ENCODE data around the gene SPOCK2. TPM values are rescaled to one million over a fixed set of nuclear protein-coding genes. Genes with fewer than 3 reads are reported as not detected.

SPOCK2 gene
- polyA plus RNA-seq, 1 of the 3 experiments (the other 2 are of a cell fraction): 0.18 TPM

DNA sequence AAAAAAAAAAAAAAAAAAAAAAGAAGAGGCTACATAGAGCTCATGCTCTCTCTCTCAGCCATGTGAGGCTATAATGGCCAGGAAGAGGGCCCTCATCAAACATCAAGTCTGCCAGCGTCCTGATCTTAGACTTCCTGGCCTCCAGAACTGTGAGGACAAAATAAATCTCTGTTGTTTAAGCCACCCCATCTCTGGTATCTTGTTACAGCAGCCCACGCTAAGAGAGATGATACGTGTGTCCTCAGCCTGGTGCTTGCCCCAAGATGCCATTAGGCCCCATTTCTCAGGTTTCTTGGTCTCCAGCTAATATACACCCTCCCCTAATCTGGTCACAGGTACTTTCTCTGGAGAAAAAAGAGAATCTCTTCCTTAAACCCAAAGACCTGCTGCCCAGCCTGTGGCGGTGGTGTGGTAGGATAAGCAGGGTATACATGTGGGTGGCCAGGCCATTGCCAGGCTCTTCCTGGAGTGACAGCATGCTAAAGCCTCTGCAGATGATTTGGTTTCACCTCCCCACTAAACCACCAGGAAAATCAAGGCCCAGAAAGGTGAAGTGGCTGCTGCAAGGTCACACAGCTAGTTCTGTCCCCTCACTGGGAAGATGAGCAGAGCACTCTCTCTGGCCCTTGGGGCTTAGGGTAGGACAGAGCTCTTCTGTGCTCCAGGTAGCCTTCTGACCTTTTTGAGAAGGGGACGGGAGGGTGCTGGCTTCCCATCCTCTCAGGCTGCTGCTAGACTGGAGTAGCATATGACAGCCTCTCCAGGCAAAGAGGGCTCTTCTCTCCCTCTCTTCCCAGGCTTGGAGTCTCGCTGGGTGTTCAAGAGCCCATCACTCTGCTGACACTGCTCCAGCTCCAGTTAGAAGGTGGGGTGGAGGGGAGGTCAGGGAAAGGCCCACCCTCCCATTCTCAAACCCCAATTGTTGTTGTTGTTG lies 5.2 kb downstream of the SPOCK2 start:
- H2AFZ ChIP-seq (ENCODE audit: low read depth): no peak overlapping the region
- H3K4me1 ChIP-seq (ENCODE audit: control insufficient read depth in 1 of 2, insufficient read depth in 2 of 2, low read depth in 1 of 2, low read length in 1 of 2): peaks cover 0 to 11% of the 10 kb centered on the region in 2 experiments; a peak in 1 of 4 replicates
- H3K27ac ChIP-seq (ENCODE audit: low read depth in 2 of 2, low read length in 1 of 2): no peak overlapping the region
- no peaks in the 10 kb centered on the region for H3F3A ChIP-seq (replicated peaks; ENCODE audit: insufficient read depth)
- TF ChIP-seq GABPA (IDR thresholded peaks at IDR 0.05; ENCODE audit: low read depth) (no peak), RCOR1 (IDR thresholded peaks at IDR 0.05; ENCODE audit: low read length) (no peak)
- CTCF ChIA-PET: interaction anchor here (0.7 kb wide), 1 partner anchor 10 kb away, joined by 4 read pairs; no protein-coding TSS in a partner anchor
- H3K79me2 ChIP-seq (ENCODE audit: insufficient read depth): no peaks in the 10 kb centered on the region
- WGBS (ENCODE audit: low lambda C conversion rate): 85% methylated on average over 6 of the region's 6 CpGs
- H3K4me3 ChIP-seq (ENCODE audit: low read depth in 2 of 2, low read length in 1 of 2): no peak overlapping the region
- DNase-seq: no peak
- POLR2A ChIA-PET: interaction anchor here (0.6 kb wide), 1 partner anchor 136 kb away, joined by 4 read pairs; no protein-coding TSS in a partner anchor
- no peaks in the 10 kb centered on the region for H3K9me2 ChIP-seq
- H4K20me1 ChIP-seq (ENCODE audit: insufficient read depth): no peaks in the 10 kb centered on the region
- no peak overlapping the region for H3K4me2 ChIP-seq
- no peak overlapping the region for H3K9ac ChIP-seq
- H3K27me3 ChIP-seq (ENCODE audit: insufficient read depth): peaks cover 2% of the 10 kb centered on the region; the same call in 1 of the 2 replicates
- H3K9me3 ChIP-seq: no peaks in the 10 kb centered on the region
- no peaks in the 10 kb centered on the region for H3K36me3 ChIP-seq (replicated peaks in 1 of 2; ENCODE audit: control insufficient read depth in 1 of 2, insufficient read depth in 2 of 2, low read length in 1 of 2)

DNA sequence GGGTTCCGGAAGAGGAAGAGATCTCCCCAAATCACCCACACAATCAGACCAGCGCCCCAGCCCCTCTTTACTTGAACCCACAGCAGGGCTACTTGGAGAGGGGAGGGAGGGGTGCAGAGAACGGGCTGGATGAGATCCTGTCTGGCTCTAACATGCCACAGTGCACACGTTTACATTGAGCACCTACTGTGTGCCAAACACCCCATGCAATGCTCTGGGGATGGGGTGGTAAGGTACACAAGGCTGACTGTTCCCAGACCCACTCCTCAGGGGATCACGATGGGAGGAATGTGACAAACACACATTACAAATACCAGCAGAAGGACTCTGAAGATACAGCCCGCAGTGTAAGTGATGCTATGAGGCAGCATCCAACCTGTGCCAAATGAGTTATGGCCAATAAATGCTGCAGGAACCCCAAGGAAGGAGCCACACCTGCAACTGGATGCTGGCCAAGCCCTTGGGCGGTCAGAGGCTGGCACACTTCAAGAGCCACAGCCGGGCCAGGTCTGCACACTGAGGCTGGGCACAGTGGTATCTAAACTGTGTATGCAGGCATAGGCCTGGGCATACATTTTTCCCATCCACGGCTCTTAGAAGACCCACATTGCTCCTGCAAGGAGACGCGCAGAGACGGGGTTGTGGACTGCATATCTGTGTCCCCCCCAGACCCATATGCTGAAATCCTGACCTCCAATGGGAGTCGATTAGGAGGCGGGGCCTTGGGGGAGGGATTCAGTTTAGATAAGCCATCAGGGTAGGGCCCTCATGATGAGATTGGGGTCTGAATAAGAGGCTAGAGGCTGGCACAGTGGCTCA lies 6.4 kb downstream of the SPOCK2 start:
- POLR2A ChIA-PET: no interaction called here
- H2AFZ ChIP-seq (ENCODE audit: low read depth): no peak overlapping the region
- peak; percentile 23 for DNase-seq
- H3K4me3 ChIP-seq (ENCODE audit: low read depth in 2 of 2, low read length in 1 of 2): no peak overlapping the region
- no peak for TF ChIP-seq EP300 (IDR thresholded peaks at IDR 0.05; ENCODE audit: borderline replicate concordance in 1 of 2, low read depth in 1 of 2, low read length in 1 of 2)
- TF ChIP-seq, protein P1, sequence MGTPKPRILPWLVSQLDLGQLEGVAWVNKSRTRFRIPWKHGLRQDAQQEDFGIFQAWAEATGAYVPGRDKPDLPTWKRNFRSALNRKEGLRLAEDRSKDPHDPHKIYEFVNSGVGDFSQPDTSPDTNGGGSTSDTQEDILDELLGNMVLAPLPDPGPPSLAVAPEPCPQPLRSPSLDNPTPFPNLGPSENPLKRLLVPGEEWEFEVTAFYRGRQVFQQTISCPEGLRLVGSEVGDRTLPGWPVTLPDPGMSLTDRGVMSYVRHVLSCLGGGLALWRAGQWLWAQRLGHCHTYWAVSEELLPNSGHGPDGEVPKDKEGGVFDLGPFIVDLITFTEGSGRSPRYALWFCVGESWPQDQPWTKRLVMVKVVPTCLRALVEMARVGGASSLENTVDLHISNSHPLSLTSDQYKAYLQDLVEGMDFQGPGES (IDR thresholded peaks at IDR 0.05; ENCODE audit: low read depth, low read length): no peak
- TF ChIP-seq MXI1 (IDR thresholded peaks at IDR 0.05; ENCODE audit: low read depth, low read length): no peak
- TF ChIP-seq FOXJ3 (CRISPR knock-in tag; IDR thresholded peaks at IDR 0.05): no peak
- TF ChIP-seq, protein P2, sequence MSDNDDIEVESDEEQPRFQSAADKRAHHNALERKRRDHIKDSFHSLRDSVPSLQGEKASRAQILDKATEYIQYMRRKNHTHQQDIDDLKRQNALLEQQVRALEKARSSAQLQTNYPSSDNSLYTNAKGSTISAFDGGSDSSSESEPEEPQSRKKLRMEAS (IDR thresholded peaks at IDR 0.05; ENCODE audit: low read depth): no peak
- no peak for TF ChIP-seq CHD2 (IDR thresholded peaks at IDR 0.05; ENCODE audit: low read length, partially characterized antibody)
- no peak for TF ChIP-seq FOXM1 (IDR thresholded peaks at IDR 0.05; ENCODE audit: low read depth)
- TF ChIP-seq EZH2phosphoT487 (IDR thresholded peaks at IDR 0.05; ENCODE audit: borderline replicate concordance, low read depth): no peak
- no peak for TF ChIP-seq FOSL2 (IDR thresholded peaks at IDR 0.05; ENCODE audit: borderline replicate concordance, low read depth)
- TF ChIP-seq, protein P3, sequence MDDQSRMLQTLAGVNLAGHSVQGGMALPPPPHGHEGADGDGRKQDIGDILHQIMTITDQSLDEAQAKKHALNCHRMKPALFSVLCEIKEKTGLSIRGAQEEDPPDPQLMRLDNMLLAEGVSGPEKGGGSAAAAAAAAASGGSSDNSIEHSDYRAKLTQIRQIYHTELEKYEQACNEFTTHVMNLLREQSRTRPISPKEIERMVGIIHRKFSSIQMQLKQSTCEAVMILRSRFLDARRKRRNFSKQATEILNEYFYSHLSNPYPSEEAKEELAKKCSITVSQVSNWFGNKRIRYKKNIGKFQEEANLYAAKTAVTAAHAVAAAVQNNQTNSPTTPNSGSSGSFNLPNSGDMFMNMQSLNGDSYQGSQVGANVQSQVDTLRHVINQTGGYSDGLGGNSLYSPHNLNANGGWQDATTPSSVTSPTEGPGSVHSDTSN (IDR thresholded peaks at IDR 0.05): no peak
- TF ChIP-seq RXRA (IDR thresholded peaks at IDR 0.05; ENCODE audit: borderline replicate concordance, low read depth): no peak
- TF ChIP-seq, protein P4, sequence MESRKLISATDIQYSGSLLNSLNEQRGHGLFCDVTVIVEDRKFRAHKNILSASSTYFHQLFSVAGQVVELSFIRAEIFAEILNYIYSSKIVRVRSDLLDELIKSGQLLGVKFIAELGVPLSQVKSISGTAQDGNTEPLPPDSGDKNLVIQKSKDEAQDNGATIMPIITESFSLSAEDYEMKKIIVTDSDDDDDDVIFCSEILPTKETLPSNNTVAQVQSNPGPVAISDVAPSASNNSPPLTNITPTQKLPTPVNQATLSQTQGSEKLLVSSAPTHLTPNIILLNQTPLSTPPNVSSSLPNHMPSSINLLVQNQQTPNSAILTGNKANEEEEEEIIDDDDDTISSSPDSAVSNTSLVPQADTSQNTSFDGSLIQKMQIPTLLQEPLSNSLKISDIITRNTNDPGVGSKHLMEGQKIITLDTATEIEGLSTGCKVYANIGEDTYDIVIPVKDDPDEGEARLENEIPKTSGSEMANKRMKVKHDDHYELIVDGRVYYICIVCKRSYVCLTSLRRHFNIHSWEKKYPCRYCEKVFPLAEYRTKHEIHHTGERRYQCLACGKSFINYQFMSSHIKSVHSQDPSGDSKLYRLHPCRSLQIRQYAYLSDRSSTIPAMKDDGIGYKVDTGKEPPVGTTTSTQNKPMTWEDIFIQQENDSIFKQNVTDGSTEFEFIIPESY (IDR thresholded peaks at IDR 0.05; ENCODE audit: borderline replicate concordance, low read depth): no peak
- TF ChIP-seq MEF2A (IDR thresholded peaks at IDR 0.05; ENCODE audit: borderline replicate concordance, low read depth): no peak
- no peak for TF ChIP-seq ELF1 (IDR thresholded peaks at IDR 0.05)
- no peaks in the 10 kb centered on the region for H3K36me3 ChIP-seq (replicated peaks in 1 of 2; ENCODE audit: control insufficient read depth in 1 of 2, insufficient read depth in 2 of 2, low read length in 1 of 2)
- no peak overlapping the region for H3K27ac ChIP-seq (ENCODE audit: low read depth in 2 of 2, low read length in 1 of 2)
- no peak overlapping the region for H3K9ac ChIP-seq
- H3K9me2 ChIP-seq: no peaks in the 10 kb centered on the region
- peaks cover 0 to 11% of the 10 kb centered on the region in 2 experiments; a peak in 1 of 4 replicates for H3K4me1 ChIP-seq (ENCODE audit: control insufficient read depth in 1 of 2, insufficient read depth in 2 of 2, low read depth in 1 of 2, low read length in 1 of 2)
- no peaks in the 10 kb centered on the region for H3F3A ChIP-seq (replicated peaks; ENCODE audit: insufficient read depth)
- H4K20me1 ChIP-seq (ENCODE audit: insufficient read depth): no peaks in the 10 kb centered on the region
- WGBS (ENCODE audit: low lambda C conversion rate): 82% methylated on average over 12 of the region's 14 CpGs
- H3K9me3 ChIP-seq: no peaks in the 10 kb centered on the region
- CTCF ChIA-PET: interaction anchor here (0.7 kb wide), 1 partner anchor 33 kb away, joined by 3 read pairs; no protein-coding TSS in a partner anchor
- no peaks in the 10 kb centered on the region for H3K79me2 ChIP-seq (ENCODE audit: insufficient read depth)
- H3K27me3 ChIP-seq (ENCODE audit: insufficient read depth): no peaks in the 10 kb centered on the region
- H3K4me2 ChIP-seq: no peak overlapping the region
